K562 (cell line): ENCODE data around the gene DNALI1. TPM values are rescaled to one million over a fixed set of nuclear protein-coding genes. Genes with fewer than 3 reads are reported as not detected.

ENCODE experiments used
- ATAC-seq: fragments of 200-7000 bp; cut with Tn5 transposase; 3 replicates; pipeline ENCODE4 v1.9.1; 2020; ENCODE audit warnings: moderate library complexity
- BruUV-seq: library from RNA; stranded (reverse); fragments of 400-500 nt; replicated peaks from 2 replicates; lab custom pipeline; 2021; lab: Mats Ljungman, UMichigan
- CTCF ChIA-PET: fragments of 300-600 bp; formaldehyde crosslinking; extraction: SDS; loops from one replicate; lab custom pipeline; 2021; ENCODE audit warnings: low intra/inter-chr PET ratio; lab: Yijun Ruan, JAX
- POLR2A ChIA-PET: fragments of 300-600, 350-650 bp; sonication (Branson Sonifier 250); formaldehyde crosslinking; extraction: SDS; loops from one replicate; lab custom pipeline; 2021; ENCODE audit warnings: antibody characterized with exemption, inconsistent platforms; lab: Yijun Ruan, JAX
- DNase-seq, 4 experiments: peaks; one replicate each; pipeline versions ENCODE4 v3.0.0 to v3.0.0-alpha.2; 2011 to 2018; ENCODE audit warnings: low spot score in 3 of 4, mixed read lengths in 3 of 4; ENCODE audit errors: extremely low read depth in 1 of 4
- FAIRE-seq: peaks from 2 replicates; lab custom pipeline; 2011; peaks lifted over from hg19 to GRCh38; lab: Jason Lieb, UNC
- H2AFZ ChIP-seq: 2 replicates; pipeline ENCODE4 v1.6.0; 2011; ENCODE audit warnings: low read depth, low read length, control low read depth, inconsistent platforms
- H3K27ac ChIP-seq: fragments of 200-600 bp; 3 replicates; pipeline ENCODE4 v1.8.0; 2011; ENCODE audit warnings: low read depth, mild to moderate bottlenecking, control low read depth, inconsistent platforms, low read length, moderate library complexity, mixed read lengths; ENCODE audit errors: extremely low read depth
- H3K27me3 ChIP-seq, 2 experiments: fragments of 300-600 bp in 1 of 2; 2 replicates in 1 of 2; 3 replicates in 1 of 2; pipeline versions ENCODE4 v1.6.0 to v1.8.0; 2011; ENCODE audit warnings: inconsistent platforms in 2 of 2, low read length in 2 of 2, mild to moderate bottlenecking in 1 of 2, mixed read lengths in 1 of 2, moderate library complexity in 1 of 2; ENCODE audit not compliant: control insufficient read depth in 2 of 2, insufficient read depth in 2 of 2
- H3K36me3 ChIP-seq: fragments of 300-600 bp; 3 replicates; pipeline ENCODE4 v1.8.0; 2011; ENCODE audit warnings: mild to moderate bottlenecking, low read length, inconsistent platforms; ENCODE audit not compliant: control insufficient read depth, insufficient read depth
- H3K4me1 ChIP-seq, 2 experiments: fragments of 200-600 bp in 1 of 2; replicated peaks in 1 of 2; 2 replicates in 1 of 2; 3 replicates in 1 of 2; pipeline versions ENCODE4 v1.5.1 to v1.8.0; 2011; ENCODE audit warnings: inconsistent platforms in 2 of 2, low read length in 2 of 2, mild to moderate bottlenecking in 1 of 2, mixed read lengths in 1 of 2, moderate library complexity in 1 of 2; ENCODE audit not compliant: control insufficient read depth in 2 of 2, insufficient read depth in 2 of 2
- H3K4me2 ChIP-seq: 2 replicates; pipeline ENCODE4 v1.6.1; 2011; ENCODE audit warnings: low read length, control low read depth, inconsistent platforms, mixed read lengths; ENCODE audit not compliant: insufficient read depth
- H3K4me3 ChIP-seq: fragments of 200-600 bp; sonication (generic), shearing (Covaris generic); 2 replicates; pipeline ENCODE4 v1.5.1; 2016; ENCODE audit warnings: control low read depth, inconsistent platforms
- H3K79me2 ChIP-seq: fragments of 200-600 bp; 3 replicates; pipeline ENCODE4 v1.8.0; 2011; ENCODE audit warnings: low read length, inconsistent platforms; ENCODE audit not compliant: control insufficient read depth, insufficient read depth
- H3K9ac ChIP-seq, 2 experiments: 2 replicates each; pipeline versions ENCODE4 v1.6.0 to v1.6.1; 2011; ENCODE audit warnings: low read depth in 2 of 2, low read length in 2 of 2, control low read depth in 1 of 2, inconsistent platforms in 1 of 2, mild to moderate bottlenecking in 1 of 2, mixed read lengths in 1 of 2; ENCODE audit not compliant: insufficient read depth in 1 of 2
- H3K9me1 ChIP-seq: one replicate; pipeline ENCODE4 v1.6.0; 2011; ENCODE audit warnings: inconsistent platforms, mild to moderate bottlenecking, low read length, moderate library complexity; ENCODE audit not compliant: control insufficient read depth, insufficient read depth
- H3K9me3 ChIP-seq: replicated peaks from 2 replicates; pipeline ENCODE4 v1.5.1; 2011; ENCODE audit warnings: low read depth, low read length, inconsistent platforms; ENCODE audit not compliant: control insufficient read depth, insufficient read depth
- H4K20me1 ChIP-seq: replicated peaks from 2 replicates; pipeline ENCODE4 v1.6.1; 2011; ENCODE audit warnings: low read length, inconsistent platforms, mixed read lengths; ENCODE audit not compliant: control insufficient read depth, insufficient read depth
- ADNP ChIP-seq: fragments of 200-800 bp; sonication (Bioruptor generic); IDR thresholded peaks from 2 replicates; pipeline ENCODE4 v1.6.1; 2016; ENCODE audit warnings: missing genetic modification characterization, missing compliant biosample characterization
- BCOR ChIP-seq: fragments of 450-650 bp; IDR thresholded peaks from 2 replicates; pipeline ENCODE4 v1.6.1; 2016
- ESRRA ChIP-seq: fragments of 450-650 bp; IDR thresholded peaks from 2 replicates; pipeline ENCODE4 v1.6.1; 2014; ENCODE audit warnings: low read depth, mild to moderate bottlenecking, moderate library complexity, borderline replicate concordance
- HDAC2 ChIP-seq: fragments of 450-650 bp; IDR thresholded peaks from 2 replicates; pipeline ENCODE4 v1.6.1; 2016; ENCODE audit warnings: mild to moderate bottlenecking
- KDM1A ChIP-seq, 2 experiments: fragments of 450-650 bp; IDR thresholded peaks; 2 replicates each; pipeline ENCODE4 v1.6.1; 2016; ENCODE audit warnings: mild to moderate bottlenecking in 2 of 2
- KLF16 ChIP-seq: IDR thresholded peaks from 2 replicates; pipeline ENCODE4 v1.6.1; 2016; ENCODE audit warnings: antibody characterized with exemption
- POLR2B ChIP-seq: fragments of 450-650 bp; IDR thresholded peaks from 2 replicates; pipeline ENCODE4 v1.6.1; 2018; ENCODE audit warnings: low read depth; ENCODE audit not compliant: partially characterized antibody
- RBM25 ChIP-seq: fragments of 200-400 bp; formaldehyde crosslinking; IDR thresholded peaks from 2 replicates; pipeline ENCODE4 v1.6.1; 2018; ENCODE audit warnings: low read length, low read depth, moderate library complexity; ENCODE audit not compliant: severe bottlenecking
- RCOR1 ChIP-seq, 2 experiments: IDR thresholded peaks; 2 replicates each; pipeline ENCODE4 v1.6.1; 2012; ENCODE audit warnings: low read depth in 2 of 2, low read length in 2 of 2, borderline replicate concordance in 1 of 2, improper control_type of control experiment in 1 of 2
- SMARCA5 ChIP-seq: fragments of 450-650 bp; IDR thresholded peaks from 2 replicates; pipeline ENCODE4 v1.6.1; 2016
- ZNF316 ChIP-seq: fragments of 450-650 bp; IDR thresholded peaks from 2 replicates; pipeline ENCODE4 v1.6.1; 2016
- WGBS: fragments of 100-300 bp; shearing (Covaris generic); methylation state at CpG from one replicate; pipeline ENCODE4 v1.1.6; 2016; ENCODE audit warnings: low coverage, mixed read lengths; ENCODE audit not compliant: insufficient coverage; ENCODE audit errors: missing lambda C conversion rate; 5-methylcytosine and 5-hydroxymethylcytosine counted together
- in situ Hi-C: fragments of 300-500 bp; cut with MboI; formaldehyde crosslinking; loops from 4 replicates; pipeline ENCODE4 v1.15.0; 2018; ENCODE audit warnings: inconsistent platforms, mixed read lengths
- intact Hi-C: fragments of 100-400 bp; cut with micrococcal nuclease; formaldehyde crosslinking; loops from 2 replicates; pipeline ENCODE4 v1.14.2; 2022
- polyA plus RNA-seq, 8 experiments: library from polyadenylated mRNA; depleted of rRNA in 4 of 8; stranded (reverse) in 5 of 8; unstranded in 3 of 8; fragments of >200 nt; fragmentation: Nextera tagmentation in 2 of 8; fragmentation: Illumina TruSeq in 1 of 8; extraction: Ambion mirVana in 2 of 8; extraction: Trizol in 1 of 8; gene quantifications; 2 replicates each; pipeline versions ENCODE4 v1.2.1 to v1.2.3, GENCODE V29; 2011 to 2014; ENCODE audit warnings: inconsistent platforms in 1 of 8, missing spikeins in 1 of 8
- total RNA-seq, 7 experiments: library from RNA; depleted of rRNA in 6 of 7; stranded (reverse); fragments of >200 nt in 6 of 7; fragmentation: Illumina TruSeq in 2 of 7; extraction: Trizol in 2 of 7; gene quantifications; 2 replicates each; pipeline versions ENCODE4 v1.2.1 to v1.2.3, GENCODE V29; 2011 to 2021; ENCODE audit warnings: low replicate concordance in 1 of 7

The DNALI1 gene
- total and polyA plus RNA-seq, 9 of the 15 experiments (the other 6 are each of a cell fraction or from before 2014, with no cell fraction given) = 0.87 to 5.6 (median 1.2) TPM

DNA sequence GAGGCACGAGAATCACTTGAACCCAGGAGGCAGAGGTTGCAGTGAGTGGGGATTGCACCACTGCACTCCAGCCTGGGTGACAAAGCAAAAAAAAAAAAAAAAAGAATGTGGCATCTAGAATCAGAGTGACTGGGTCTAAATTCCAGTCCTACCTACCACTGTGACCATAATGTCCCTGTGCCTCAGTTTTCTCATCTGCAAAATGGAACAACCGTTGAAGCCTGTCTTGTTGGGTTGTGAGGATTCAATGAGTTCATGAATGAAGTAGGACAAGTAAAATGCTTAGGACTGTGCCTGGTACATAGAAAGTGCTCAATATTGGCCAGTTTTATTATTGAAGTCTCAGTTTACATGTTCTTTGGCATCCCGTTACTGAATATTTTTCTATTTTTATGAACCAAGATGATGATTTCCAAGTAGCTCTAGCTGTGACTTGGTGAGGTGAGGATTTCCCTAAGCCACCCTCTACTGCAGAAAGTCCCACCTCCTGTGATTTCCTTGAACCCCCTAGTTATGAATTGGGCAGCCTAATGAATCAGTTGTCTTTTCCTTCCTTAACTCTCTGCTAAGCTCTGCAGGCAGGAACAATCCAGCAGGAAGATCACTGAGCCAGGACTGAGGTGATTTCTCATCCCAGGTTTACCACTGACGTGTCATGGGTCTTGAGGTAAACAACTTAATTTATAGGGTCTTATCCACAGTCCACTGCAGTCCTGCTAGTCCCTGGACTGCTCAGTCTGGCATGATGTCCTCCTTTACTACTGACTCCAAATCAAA is 23.2 kb upstream of the DNALI1 start:
- 82% methylated on average over 4 of the region's 4 CpGs for WGBS
- Histone ChIP-seq H3K9me3 (no peaks in the 10 kb centered on the region), H2AFZ (no peak overlapping the region), H3K4me2 (no peak overlapping the region), H4K20me1 (no peaks in the 10 kb centered on the region), H3K4me3 (no peak overlapping the region), H3K27me3 (no peaks in the 10 kb centered on the region), H3K36me3 (peaks cover 33% of the 10 kb centered on the region), H3K9ac (no peak overlapping the region), H3K27ac (no peak overlapping the region), H3K9me1 (no peaks in the 10 kb centered on the region), H3K4me1 (peaks cover 0 to 2% of the 10 kb centered on the region in 2 experiments; a peak in 1 of 5 replicates), H3K79me2 (no peaks in the 10 kb centered on the region)
- DNase-seq = no peak
- BruUV-seq = no TSS peak
- TF ChIP-seq HDAC2 (peak; percentile 66; the same call in 1 of the 2 replicates), RCOR1 (IDR thresholded peaks at IDR 0.05; ENCODE audit: borderline replicate concordance in 1 of 2, low read depth in 2 of 2, low read length in 2 of 2) (peak in 1 of 2 experiments; percentile 55; a peak in 1 of 4 replicates), BCOR (peak; percentile 97), RBM25 (peak; percentile 87), KLF16 (no peak), KDM1A (IDR thresholded peaks at IDR 0.05) (peak; percentile 68 to 82; a peak in 3 of 4 replicates), POLR2B (no peak), ESRRA (peak; percentile 46; the same call in 1 of the 2 replicates), SMARCA5 (0 out of 2 replicates have a peak, but pooled peaks have one; percentile 34), ADNP (tag) (peak; percentile 71; the same call in 1 of the 2 replicates), ZNF316 (0 out of 2 replicates have a peak, but pooled peaks have one; percentile 19)
- ATAC-seq = no peak
- no peak for FAIRE-seq
- ChIA-PET CTCF (no interaction called here), POLR2A (interaction anchor here (0.9 to 1.2 kb wide), 3 partner anchors 11 to 18 kb away, joined by 3 to 6 read pairs (median 4); no protein-coding TSS in a partner anchor)
- in situ Hi-C loops (no loop called here), intact Hi-C loops (no loop called here)
